Fibroblast of skin of abdomen (primary cell): ENCODE measurements around the gene ALAS1.

Experiments
- DNase-seq: peaks from one replicate; pipeline ENCODE4 v3.0.0-alpha.2; 2013

The ALAS1 gene

DNA sequence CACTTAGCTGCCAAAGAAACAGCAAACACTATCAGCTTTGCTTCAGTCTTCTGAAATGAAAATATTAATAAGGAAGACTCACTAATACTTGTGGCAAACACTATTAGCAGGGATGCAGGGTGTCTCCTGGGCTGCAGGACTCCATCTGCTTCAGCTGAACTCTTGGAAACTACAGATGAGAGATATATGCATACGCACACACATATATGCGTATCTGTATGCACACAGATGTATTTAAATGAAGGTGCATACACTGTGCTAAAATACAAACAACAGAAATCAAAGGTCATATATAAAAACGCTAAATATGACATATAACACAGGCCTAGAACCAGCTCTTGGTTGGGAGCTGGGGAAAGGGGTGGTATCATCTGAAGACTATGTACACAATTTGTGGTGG lies 58.2 kb downstream of the ALAS1 start:
- no peak for DNase-seq

- DNase-seq, result no peak
Measured at GRCh38 chr3:52256622-52257021, 58.7 kb downstream of the ALAS1 start.

DNA sequence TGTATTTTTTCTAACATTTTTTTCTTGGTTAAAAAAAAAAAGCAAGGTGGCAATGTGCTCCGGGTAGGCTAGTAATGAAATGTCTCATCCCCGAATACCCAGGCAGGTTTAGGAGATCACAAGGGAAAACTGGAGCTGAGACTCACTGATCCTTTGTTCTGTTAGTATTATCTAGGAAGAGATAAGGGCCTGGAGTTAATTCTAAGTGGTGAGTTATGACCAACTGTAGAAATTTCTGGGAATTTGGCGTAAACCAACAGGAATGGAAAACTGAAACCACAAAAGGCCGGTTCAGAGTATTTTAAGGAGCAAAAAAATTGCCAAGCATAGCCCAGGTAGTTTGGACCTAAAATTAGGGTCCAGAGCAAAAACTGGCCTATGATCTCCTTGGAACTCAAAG lies 60.0 kb downstream of the ALAS1 start:
- no peak for DNase-seq

- no peak for DNase-seq
Measured at GRCh38 chr3:52259035-52259434, 61.1 kb downstream of the ALAS1 start.

GRCh38 chr3:52259448-52259847 lies 61.5 kb downstream of the ALAS1 start:
- no peak for DNase-seq

- no peak for DNase-seq
Measured at GRCh38 chr3:52262447-52262846, 64.5 kb downstream of the ALAS1 start.
